GM12801 (cell line): ENCODE results near the gene NBEA.

ENCODE experiments used
- CTCF ChIP-seq: IDR thresholded peaks from one replicate; pipeline ENCODE4 v1.5.1; 2011; ENCODE audit warnings: control low read depth; ENCODE audit not compliant: insufficient read length; ENCODE audit errors: extremely low read depth

The NBEA gene

GRCh38 chr13:35621989-35622388 is 679.9 kb downstream of the NBEA start:
- TF ChIP-seq CTCF: no peak

DNA sequence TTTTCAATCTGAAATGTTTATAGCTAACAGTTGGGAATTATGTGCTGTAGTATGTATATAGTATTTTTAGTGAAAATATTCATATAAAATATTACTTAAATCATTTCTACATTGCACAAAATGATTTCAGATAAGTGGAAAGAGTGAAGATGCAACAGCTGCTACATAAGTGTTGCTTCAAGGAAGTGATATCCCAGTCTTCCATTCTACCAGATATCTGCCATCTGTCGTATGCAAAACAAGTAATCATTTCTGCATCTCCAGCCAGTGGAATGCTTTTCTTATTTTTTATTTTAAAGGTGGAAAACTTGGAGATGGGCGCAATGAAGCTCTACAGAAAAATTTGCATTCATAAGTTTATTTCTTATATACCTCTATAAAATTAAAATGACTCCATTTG is 687.0 kb downstream of the NBEA start:
- no peak for TF ChIP-seq CTCF

GRCh38 chr13:35630551-35631275 is 688.6 kb downstream of the NBEA start:
- TF ChIP-seq CTCF: no peak

GRCh38 chr13:35631666-35632065 is 689.6 kb downstream of the NBEA start:
- TF ChIP-seq CTCF: no peak

GRCh38 chr13:35643625-35644024 is 701.6 kb downstream of the NBEA start:
- TF ChIP-seq CTCF: no peak

DNA sequence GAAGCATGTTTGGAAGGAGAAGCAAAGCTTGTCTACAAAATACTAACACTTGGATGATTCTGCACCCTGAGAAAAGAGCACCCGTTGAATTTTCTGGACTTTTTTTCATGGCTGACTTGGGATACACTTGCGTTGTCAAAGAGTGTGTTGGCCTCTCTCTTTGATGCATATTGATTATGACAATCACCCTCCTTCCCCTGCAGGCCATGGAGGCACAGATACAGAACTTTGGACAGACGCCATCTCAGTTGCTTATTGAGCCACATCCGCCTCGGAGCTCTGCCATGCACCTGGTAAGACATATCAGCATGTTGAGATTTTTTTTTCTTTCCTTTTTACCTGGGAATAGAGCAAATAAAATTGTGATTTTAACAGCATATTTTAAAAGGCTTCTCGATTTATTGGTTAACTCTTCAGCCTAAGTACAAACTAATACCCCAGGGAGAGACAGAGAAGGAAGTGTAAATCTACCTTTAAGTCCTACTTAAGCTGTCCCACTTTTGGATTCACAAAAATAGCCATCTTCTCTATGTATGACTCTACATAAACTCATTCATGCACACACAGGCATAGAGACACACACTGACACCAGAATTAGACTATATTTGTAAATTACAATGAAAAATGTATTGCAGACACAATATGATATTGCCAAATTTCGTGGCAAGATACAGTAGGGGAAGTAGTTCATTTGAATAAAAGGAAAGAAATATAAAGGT is 704.1 kb downstream of the NBEA start:
- TF ChIP-seq CTCF: no peak

DNA sequence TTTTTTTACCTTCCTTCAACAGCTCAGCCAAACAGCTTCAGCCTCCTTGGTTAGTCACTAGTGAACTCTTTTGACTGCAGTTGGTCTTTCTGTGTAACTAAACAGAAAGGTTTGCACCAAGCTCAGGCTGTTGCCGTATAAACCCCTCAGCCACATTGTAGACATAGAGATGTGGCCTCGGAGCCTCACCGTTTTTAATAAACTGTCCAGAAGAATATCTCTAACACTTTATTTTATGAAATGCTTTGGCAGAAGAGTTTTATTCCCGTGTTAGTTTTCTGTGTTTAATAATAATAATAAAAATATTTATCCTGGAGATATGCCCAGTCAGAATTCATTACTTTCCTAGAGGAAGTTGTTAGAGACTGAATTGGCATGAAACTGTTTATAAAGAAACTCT is 706.1 kb downstream of the NBEA start:
- no peak for TF ChIP-seq CTCF
